HCT116 (cell line): ENCODE measurements around the gene NCOA1. TPM values are rescaled to one million over a fixed set of nuclear protein-coding genes. Genes with fewer than 3 reads are reported as not detected.
"Not testable (repeated sequence)": the region's sequence is repeated elsewhere in the genome, so short reads cannot be mapped to it uniquely, and the experiment has no call there.

Experiments
- ATAC-seq: fragments of 200-7000 bp; cut with Tn5 transposase; 2 replicates; pipeline ENCODE4 v1.9.1; 2020; ENCODE audit warnings: mild to moderate bottlenecking, moderate library complexity
- BruUV-seq: library from RNA; stranded (reverse); fragments of 400-500 nt; replicated peaks from 2 replicates; lab custom pipeline; 2021; lab: Mats Ljungman, UMichigan
- CTCF ChIA-PET: fragments of 300-600 bp; sonication (Branson Sonifier 250); formaldehyde crosslinking; loops from one replicate; lab custom pipeline; 2021; ENCODE audit warnings: antibody characterized with exemption; lab: Charles Lee
- POLR2A ChIA-PET: fragments of 300-600, 350-600 bp; sonication (Branson Sonifier 250); formaldehyde crosslinking; loops from one replicate; lab custom pipeline; 2021; ENCODE audit warnings: antibody characterized with exemption; lab: Charles Lee
- RAD21 ChIA-PET, 2 experiments: fragments of 300-600 bp; sonication (Branson Sonifier 250); formaldehyde crosslinking; loops; one replicate each; lab custom pipeline; 2023; ENCODE audit warnings: low total read pairs in 2 of 2; ENCODE audit not compliant: uncharacterized antibody in 2 of 2, unreplicated experiment in 2 of 2, low non-redundant PET in 1 of 2; lab: Charles Lee
- DNase-seq: peaks from one replicate; pipeline ENCODE4 v3.0.0-alpha.2; 2010; ENCODE audit warnings: low read depth, low spot score
- H2AFZ ChIP-seq: fragments of 200-600 bp; shearing (Covaris generic), sonication (generic); 2 replicates; pipeline ENCODE4 v1.6.1; 2017; ENCODE audit warnings: low read depth, mixed run types, mixed read lengths, antibody characterized with exemption, low read length; ENCODE audit not compliant: poor library complexity, severe bottlenecking
- H3K27ac ChIP-seq: 2 replicates; pipeline ENCODE4 v1.5.1; 2012; ENCODE audit warnings: low read depth, low read length
- H3K27me3 ChIP-seq: fragments of 200-600 bp; sonication (generic); 2 replicates; pipeline ENCODE4 v1.6.1; 2016; ENCODE audit warnings: mixed run types, low read length, mixed read lengths; ENCODE audit not compliant: insufficient read depth
- H3K36me3 ChIP-seq, 2 experiments: fragments of 200-500 bp in 1 of 2; fragments of 200-600 bp in 1 of 2; sonication (Bioruptor generic) in 1 of 2; sonication (generic) in 1 of 2; 2 replicates each; pipeline versions ENCODE4 v1.5.1 to v1.6.1; 2014 to 2016; ENCODE audit warnings: low read length in 2 of 2, inconsistent platforms in 1 of 2, mixed read lengths in 1 of 2, mixed run types in 1 of 2; ENCODE audit not compliant: insufficient read depth in 2 of 2, control insufficient read depth in 1 of 2
- H3K4me1 ChIP-seq, 2 experiments: fragments of 200-600 bp in 1 of 2; sonication (generic) in 1 of 2; 2 replicates each; pipeline versions ENCODE4 v1.5.1 to v1.6.1; 2012 to 2017; ENCODE audit warnings: low read length in 2 of 2, inconsistent platforms in 1 of 2, mild to moderate bottlenecking in 1 of 2, mixed read lengths in 1 of 2, mixed run types in 1 of 2, moderate library complexity in 1 of 2; ENCODE audit not compliant: insufficient read depth in 2 of 2, control insufficient read depth in 1 of 2
- H3K4me2 ChIP-seq: fragments of 200-600 bp; sonication (generic); 2 replicates; pipeline ENCODE4 v1.6.1; 2017; ENCODE audit warnings: mixed run types, low read length, mixed read lengths
- H3K4me3 ChIP-seq, 2 experiments: fragments of 200-600 bp in 1 of 2; sonication (generic) in 1 of 2; replicated peaks in 1 of 2; 2 replicates each; pipeline ENCODE4 v1.5.1; 2011 to 2016; ENCODE audit warnings: low read length in 2 of 2, control low read depth in 1 of 2, low read depth in 1 of 2, mild to moderate bottlenecking in 1 of 2, mixed read lengths in 1 of 2, mixed run types in 1 of 2
- H3K79me2 ChIP-seq: fragments of 200-600 bp; sonication (generic); 2 replicates; pipeline ENCODE4 v1.6.1; 2017; ENCODE audit warnings: mild to moderate bottlenecking, mixed run types, low read length, moderate library complexity, mixed read lengths; ENCODE audit not compliant: insufficient read depth
- H3K9ac ChIP-seq: fragments of 200-600 bp; sonication (generic); 2 replicates; pipeline ENCODE4 v1.6.1; 2016; ENCODE audit warnings: low read length, mixed read lengths
- H3K9me2 ChIP-seq: fragments of 200-600 bp; sonication (generic), shearing (Covaris generic); 2 replicates; pipeline ENCODE4 v1.6.1; 2017; ENCODE audit warnings: mixed run types, mild to moderate bottlenecking, moderate library complexity; ENCODE audit not compliant: insufficient read depth
- H3K9me3 ChIP-seq, 2 experiments: fragments of 200-500 bp in 1 of 2; fragments of 200-600 bp in 1 of 2; sonication (Bioruptor generic) in 1 of 2; sonication (generic) in 1 of 2; 2 replicates each; pipeline ENCODE4 v1.6.1; 2014 to 2017; ENCODE audit warnings: low read length in 2 of 2, mixed read lengths in 2 of 2, inconsistent platforms in 1 of 2, low read depth in 1 of 2, mild to moderate bottlenecking in 1 of 2, mixed run types in 1 of 2, moderate library complexity in 1 of 2; ENCODE audit not compliant: control insufficient read depth in 1 of 2, insufficient read depth in 1 of 2
- H4K20me1 ChIP-seq: fragments of 200-600 bp; sonication (generic), shearing (Covaris generic); 2 replicates; pipeline ENCODE4 v1.6.1; 2017; ENCODE audit warnings: mixed run types, mild to moderate bottlenecking, moderate library complexity; ENCODE audit not compliant: insufficient read depth
- EGR1 ChIP-seq: IDR thresholded peaks from 2 replicates; pipeline ENCODE4 v1.6.1; 2012; ENCODE audit warnings: low read depth
- ELF1 ChIP-seq: IDR thresholded peaks from 2 replicates; pipeline ENCODE4 v1.6.1; 2012; ENCODE audit warnings: low read depth, borderline replicate concordance
- EZH2 ChIP-seq: fragments of 200-600 bp; sonication (generic); IDR thresholded peaks from 2 replicates; pipeline ENCODE4 v1.6.1; 2017; ENCODE audit warnings: antibody characterized with exemption, mixed run types
- POLR2A ChIP-seq: IDR thresholded peaks from 2 replicates; pipeline ENCODE4 v1.7.0; 2011; ENCODE audit warnings: borderline replicate concordance; ENCODE audit not compliant: insufficient read depth, insufficient read length; ENCODE audit errors: extremely low read depth
- POLR2AphosphoS5 ChIP-seq: IDR thresholded peaks from 2 replicates; pipeline ENCODE4 v1.6.1; 2011; ENCODE audit warnings: mild to moderate bottlenecking, low read depth, low read length, moderate library complexity
- REST ChIP-seq: IDR thresholded peaks from 2 replicates; pipeline ENCODE4 v1.6.1; 2012; ENCODE audit warnings: low read depth
- SP1 ChIP-seq: IDR thresholded peaks from 2 replicates; pipeline ENCODE4 v1.6.1; 2012; ENCODE audit warnings: low read depth
- SRF ChIP-seq: IDR thresholded peaks from 2 replicates; pipeline ENCODE4 v1.6.1; 2012; ENCODE audit warnings: low read depth
- intact Hi-C: fragments of 100-400 bp; cut with micrococcal nuclease; formaldehyde crosslinking; loops from 2 replicates; pipeline ENCODE4 v1.10.0; 2022
- total RNA-seq: library from RNA; stranded (reverse); gene quantifications from one replicate; pipeline ENCODE4 v1.2.1, GENCODE V29; 2021; ENCODE audit not compliant: unreplicated experiment

Gene NCOA1
- total RNA-seq, 1 experiment from 2014 or later = 10.4 TPM

GRCh38 chr2:24597181-24597870 is 106.3 kb downstream of the NCOA1 start:
- ChIA-PET POLR2A (no interaction called here), CTCF (no interaction called here), RAD21 (no interaction called here)
- H3K9me2 ChIP-seq = no peaks in the 10 kb centered on the region
- no TSS peak for BruUV-seq
- H3K79me2 ChIP-seq = no peaks in the 10 kb centered on the region
- no peak overlapping the region for H2AFZ ChIP-seq
- H3K4me3 ChIP-seq = no peak overlapping the region
- DNase-seq (no peak), ATAC-seq (no peak)
- H3K4me2 ChIP-seq = no peak overlapping the region
- no peak overlapping the region for H3K9ac ChIP-seq
- no peak for TF ChIP-seq SRF
- no peaks in the 10 kb centered on the region for H3K4me1 ChIP-seq
- no peaks in the 10 kb centered on the region for H3K9me3 ChIP-seq
- H3K27me3 ChIP-seq = no peaks in the 10 kb centered on the region
- H3K27ac ChIP-seq = no peak overlapping the region
- no peaks in the 10 kb centered on the region for H3K36me3 ChIP-seq
- no peaks in the 10 kb centered on the region for H4K20me1 ChIP-seq
- intact Hi-C loops = no loop called here

GRCh38 chr2:24600140-24600539 is 109.1 kb downstream of the NCOA1 start:
- H3K4me2 ChIP-seq, H3K9me3 ChIP-seq, POLR2A ChIA-PET, H3K36me3 ChIP-seq, BruUV-seq, CTCF ChIA-PET, H3K4me3 ChIP-seq, H3K4me1 ChIP-seq, H2AFZ ChIP-seq, ATAC-seq, H3K79me2 ChIP-seq, DNase-seq, H4K20me1 ChIP-seq, H3K9ac ChIP-seq, H3K27me3 ChIP-seq, H3K27ac ChIP-seq, H3K9me2 ChIP-seq, intact Hi-C loops: not testable (repeated sequence)
- RAD21 ChIA-PET = interaction anchor here in 1 of 2 experiments (0.7 kb wide), 1 partner anchor 228 kb away, joined by 5 read pairs; no protein-coding TSS in a partner anchor

- Histone ChIP-seq H3K79me2 (no peaks in the 10 kb centered on the region), H4K20me1 (no peaks in the 10 kb centered on the region), H3K9ac (no peak overlapping the region), H2AFZ (no peak overlapping the region), H3K27ac (no peak overlapping the region), H3K9me2 (no peaks in the 10 kb centered on the region), H3K4me2 (no peak overlapping the region), H3K27me3 (no peaks in the 10 kb centered on the region), H3K4me3 (no peak overlapping the region), H3K9me3 (no peaks in the 10 kb centered on the region), H3K36me3 (no peaks in the 10 kb centered on the region), H3K4me1 (peaks cover 15% of the 10 kb centered on the region in 2 experiments; a peak in 3 of 4 replicates)
- ATAC-seq (no peak), DNase-seq (no peak)
- BruUV-seq = no TSS peak
- ChIA-PET CTCF (no interaction called here), POLR2A (no interaction called here), RAD21 (no interaction called here)
- intact Hi-C loops = no loop called here
- TF ChIP-seq EZH2 (no peak), SRF (no peak), POLR2A (no peak), POLR2AphosphoS5 (no peak), EGR1 (no peak), SP1 (no peak), REST (no peak), ELF1 (no peak)
Measured at GRCh38 chr2:24611631-24612030, 120.6 kb downstream of the NCOA1 start.
